HepG2 (cell line): Measurements from ENCODE around the gene PAIP2.

Experiments
- CTCF ChIP-seq: sonication (generic); formaldehyde crosslinking; IDR thresholded peaks from 2 replicates; pipeline ENCODE4 v1.5.0; 2020; ENCODE audit warnings: mild to moderate bottlenecking, missing genetic modification reagents, moderate library complexity
- KLF9 ChIP-seq: IDR thresholded peaks from 2 replicates; pipeline ENCODE4 v1.6.1; 2016; ENCODE audit warnings: low read depth
- STAG1 ChIP-seq: sonication (generic); formaldehyde crosslinking; IDR thresholded peaks from 2 replicates; pipeline ENCODE4 v1.4.0; 2020; ENCODE audit warnings: missing genetic modification reagents

GRCh38 chr5:139378941-139379361 lies 37.3 kb downstream of the PAIP2 start:
- TF ChIP-seq KLF9 (CRISPR knock-in tag) (no peak), CTCF (no peak), STAG1 (no peak)
